Glutamatergic neuron (in vitro differentiated cells): ENCODE results near the gene CFDP1. TPM values are rescaled to one million over a fixed set of nuclear protein-coding genes. Genes with fewer than 3 reads are reported as not detected.

Experiments used
- DNase-seq: peaks from one replicate; pipeline ENCODE4 v3.0.0; 2022
- H3K27ac Mint-ChIP-seq: one replicate; pipeline ENCODE4 v1.8.0; 2020; ENCODE audit warnings: mild to moderate bottlenecking, mixed read lengths, inconsistent platforms; ENCODE audit not compliant: unreplicated experiment
- H3K27me3 Mint-ChIP-seq: one replicate; pipeline ENCODE4 v1.8.0; 2020; ENCODE audit warnings: mild to moderate bottlenecking, moderate library complexity, mixed read lengths, inconsistent platforms; ENCODE audit not compliant: unreplicated experiment
- H3K36me3 Mint-ChIP-seq: one replicate; pipeline ENCODE4 v1.8.0; 2020; ENCODE audit warnings: mild to moderate bottlenecking, mixed read lengths, inconsistent platforms; ENCODE audit not compliant: unreplicated experiment
- H3K4me1 Mint-ChIP-seq: one replicate; pipeline ENCODE4 v1.8.0; 2020; ENCODE audit warnings: mild to moderate bottlenecking, low read depth, mixed read lengths, inconsistent platforms; ENCODE audit not compliant: unreplicated experiment
- H3K4me3 Mint-ChIP-seq: one replicate; pipeline ENCODE4 v1.8.0; 2020; ENCODE audit warnings: mild to moderate bottlenecking, mixed read lengths, inconsistent platforms; ENCODE audit not compliant: unreplicated experiment
- H3K9me3 Mint-ChIP-seq: one replicate; pipeline ENCODE4 v1.8.0; 2020; ENCODE audit warnings: mild to moderate bottlenecking, moderate library complexity, mixed read lengths, inconsistent platforms; ENCODE audit not compliant: unreplicated experiment
- total RNA-seq: library from RNA; stranded (reverse); fragmentation: NEBNext Ultra II Directional; extraction: Animal tissue kit (Norgen Biotek cat#: 25700); gene quantifications from one replicate; pipeline ENCODE4 v1.2.1, GENCODE V29; 2021; ENCODE audit not compliant: unreplicated experiment
- TF ChIP-seq, protein P1 (sequence below): fragments of 200-600 bp; sonication (generic); IDR thresholded peaks from one replicate; pipeline ENCODE4 v1.5.0; 2021; ENCODE audit not compliant: partially characterized antibody, unreplicated experiment

CFDP1 gene
- total RNA-seq, 1 donor from 2014 or later: 60.1 TPM

DNA sequence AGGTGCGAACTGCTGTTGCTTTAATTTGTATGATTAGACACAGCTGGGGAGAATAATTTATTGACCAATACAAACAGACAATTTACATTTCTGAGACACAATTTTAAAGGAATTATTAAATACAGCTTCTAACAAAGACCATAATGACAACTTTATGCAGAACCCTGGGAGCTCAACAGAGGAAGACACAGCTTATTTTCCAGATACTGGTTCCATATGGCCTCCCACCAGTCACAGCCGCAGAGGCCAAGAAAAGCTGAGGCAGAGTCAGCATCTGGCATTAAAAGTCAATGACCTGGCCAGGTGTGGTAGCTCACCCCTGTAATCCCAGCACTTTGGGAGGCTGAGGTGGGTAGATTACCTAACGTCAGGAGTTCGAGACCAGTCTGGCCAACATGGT, 115.8 kb downstream of the CFDP1 start:
- TF ChIP-seq, protein P1, sequence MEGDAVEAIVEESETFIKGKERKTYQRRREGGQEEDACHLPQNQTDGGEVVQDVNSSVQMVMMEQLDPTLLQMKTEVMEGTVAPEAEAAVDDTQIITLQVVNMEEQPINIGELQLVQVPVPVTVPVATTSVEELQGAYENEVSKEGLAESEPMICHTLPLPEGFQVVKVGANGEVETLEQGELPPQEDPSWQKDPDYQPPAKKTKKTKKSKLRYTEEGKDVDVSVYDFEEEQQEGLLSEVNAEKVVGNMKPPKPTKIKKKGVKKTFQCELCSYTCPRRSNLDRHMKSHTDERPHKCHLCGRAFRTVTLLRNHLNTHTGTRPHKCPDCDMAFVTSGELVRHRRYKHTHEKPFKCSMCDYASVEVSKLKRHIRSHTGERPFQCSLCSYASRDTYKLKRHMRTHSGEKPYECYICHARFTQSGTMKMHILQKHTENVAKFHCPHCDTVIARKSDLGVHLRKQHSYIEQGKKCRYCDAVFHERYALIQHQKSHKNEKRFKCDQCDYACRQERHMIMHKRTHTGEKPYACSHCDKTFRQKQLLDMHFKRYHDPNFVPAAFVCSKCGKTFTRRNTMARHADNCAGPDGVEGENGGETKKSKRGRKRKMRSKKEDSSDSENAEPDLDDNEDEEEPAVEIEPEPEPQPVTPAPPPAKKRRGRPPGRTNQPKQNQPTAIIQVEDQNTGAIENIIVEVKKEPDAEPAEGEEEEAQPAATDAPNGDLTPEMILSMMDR: no peak
- Mint-ChIP-seq H3K9me3 (no peaks in the 10 kb centered on the region), H3K27ac (no peak overlapping the region), H3K27me3 (no peaks in the 10 kb centered on the region), H3K4me1 (peaks cover 13% of the 10 kb centered on the region), H3K36me3 (peaks cover 5% of the 10 kb centered on the region), H3K4me3 (no peak overlapping the region)
- DNase-seq: no peak

DNA sequence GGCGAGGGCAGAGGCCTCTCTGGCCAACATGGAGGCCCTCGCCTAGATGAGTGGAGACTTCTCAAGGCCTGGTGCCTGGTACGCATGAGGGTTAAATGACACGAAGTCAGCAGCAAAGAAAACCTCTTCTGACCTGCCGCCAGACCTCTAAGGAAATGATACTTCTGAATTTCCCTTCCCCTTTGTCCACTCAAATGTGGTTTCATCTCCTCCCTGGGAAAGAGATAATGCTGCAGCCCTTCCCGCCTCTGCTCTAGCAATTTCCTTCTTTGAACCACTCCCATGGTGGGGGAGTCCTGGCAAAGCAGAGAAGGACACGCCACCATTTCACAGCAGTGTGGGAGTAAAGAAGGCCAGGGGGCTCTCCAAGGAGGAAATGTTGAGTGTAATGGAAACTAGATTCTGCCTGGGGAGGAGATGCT, 116.2 kb downstream of the CFDP1 start:
- TF ChIP-seq, protein P1: no peak
- no peak for DNase-seq
- H3K36me3 Mint-ChIP-seq: peaks cover 5% of the 10 kb centered on the region
- H3K4me1 Mint-ChIP-seq: peaks cover 13% of the 10 kb centered on the region
- no peaks in the 10 kb centered on the region for H3K9me3 Mint-ChIP-seq
- no peaks in the 10 kb centered on the region for H3K27me3 Mint-ChIP-seq
- H3K4me3 Mint-ChIP-seq: no peak overlapping the region
- H3K27ac Mint-ChIP-seq: no peak overlapping the region

DNA sequence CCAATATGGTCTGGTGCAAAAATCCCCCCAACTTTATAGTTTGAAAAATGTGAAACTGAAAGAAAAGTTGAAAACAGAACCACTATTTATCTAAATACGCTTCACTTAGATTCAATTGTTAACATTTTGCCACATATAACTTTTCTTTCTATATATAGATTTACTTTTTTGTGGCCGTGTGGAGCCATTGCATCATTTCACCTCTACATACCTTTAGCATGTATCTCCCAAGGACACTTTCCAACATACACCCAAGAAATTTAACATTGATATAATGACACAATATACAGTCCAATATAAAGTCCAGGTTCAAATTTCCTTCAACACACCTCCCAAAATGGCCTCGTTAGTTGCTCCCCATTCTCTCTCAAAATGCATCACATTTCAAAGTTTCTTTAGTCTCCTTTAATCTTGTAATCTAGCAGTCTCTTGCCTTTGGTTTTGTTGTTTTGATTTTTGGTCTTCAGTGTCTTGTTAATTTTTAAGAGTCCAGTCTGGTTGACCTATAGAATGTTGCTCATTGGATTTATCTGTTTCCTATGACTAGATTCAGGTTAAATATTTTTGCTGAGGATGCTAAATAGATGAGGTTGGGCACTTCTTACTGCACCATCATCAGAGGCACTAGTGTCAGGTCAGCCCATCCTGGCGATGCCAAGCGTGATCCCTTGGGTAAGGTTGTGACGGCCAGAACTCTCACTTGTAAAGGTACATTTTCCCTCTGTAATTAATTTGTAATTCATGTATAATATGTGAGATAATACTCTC, 117.6 kb downstream of the CFDP1 start:
- no peak for DNase-seq
- Mint-ChIP-seq H3K27ac (no peak overlapping the region), H3K9me3 (no peaks in the 10 kb centered on the region), H3K4me1 (peaks cover 13% of the 10 kb centered on the region), H3K36me3 (peaks cover 5% of the 10 kb centered on the region), H3K27me3 (no peaks in the 10 kb centered on the region), H3K4me3 (no peak overlapping the region)
- TF ChIP-seq, protein P1: no peak

DNA sequence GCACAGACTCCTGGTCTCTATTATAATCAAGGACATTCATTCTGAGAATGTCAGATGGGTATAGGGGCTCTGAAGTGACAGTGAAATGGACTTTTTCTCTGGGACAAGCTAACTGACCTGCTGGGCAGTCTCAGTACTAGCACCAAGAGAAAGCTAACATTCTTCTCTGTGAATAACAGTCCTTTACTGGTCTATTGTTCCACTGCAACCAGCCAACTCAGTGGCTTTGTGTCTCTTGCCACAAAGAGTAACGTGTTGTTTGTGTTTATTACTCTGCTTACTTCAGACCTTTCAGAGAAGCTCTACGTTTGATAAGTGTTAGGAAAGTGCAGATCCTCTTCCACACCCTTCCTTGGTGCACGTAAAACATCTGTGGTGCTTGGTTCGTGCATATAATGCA, 120.4 kb downstream of the CFDP1 start:
- no peak overlapping the region for H3K27ac Mint-ChIP-seq
- H3K9me3 Mint-ChIP-seq: no peaks in the 10 kb centered on the region
- TF ChIP-seq, protein P1: no peak
- DNase-seq: no peak
- H3K4me1 Mint-ChIP-seq: peaks cover 4% of the 10 kb centered on the region
- peaks cover 5% of the 10 kb centered on the region for H3K36me3 Mint-ChIP-seq
- no peak overlapping the region for H3K4me3 Mint-ChIP-seq
- H3K27me3 Mint-ChIP-seq: no peaks in the 10 kb centered on the region

DNA sequence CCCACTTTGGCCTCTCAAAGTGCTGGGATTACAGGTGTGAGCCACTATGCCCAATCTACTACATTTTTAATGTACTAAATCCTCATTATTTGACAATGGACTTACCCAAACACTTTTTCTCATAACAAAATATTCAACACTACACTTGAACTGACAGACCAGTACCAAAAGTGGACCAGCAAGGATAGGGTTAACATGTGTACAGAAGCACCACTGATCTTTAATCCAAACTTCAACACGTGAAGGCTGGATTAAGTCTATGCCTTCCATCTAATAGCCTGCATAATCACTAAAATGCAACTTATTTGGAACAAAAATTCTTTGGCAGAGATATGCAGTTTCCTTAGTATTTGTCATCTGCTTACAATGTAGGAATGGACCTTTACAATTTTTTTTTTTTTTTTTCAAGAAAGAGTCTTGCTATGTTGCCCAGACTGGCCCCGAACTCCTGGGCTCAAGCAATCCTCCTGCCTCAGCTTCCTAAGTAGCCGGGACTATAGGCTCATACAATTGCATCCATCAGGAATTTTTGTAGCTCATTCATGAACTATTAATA, 121.8 kb downstream of the CFDP1 start:
- Mint-ChIP-seq H3K27me3 (no peaks in the 10 kb centered on the region), H3K27ac (no peak overlapping the region), H3K4me1 (no peaks in the 10 kb centered on the region), H3K36me3 (peaks cover 5% of the 10 kb centered on the region), H3K9me3 (no peaks in the 10 kb centered on the region), H3K4me3 (no peak overlapping the region)
- TF ChIP-seq, protein P1: no peak
- DNase-seq: no peak
